SH-SY5Y (cell line): ENCODE results near the gene NKX6-2.

Source experiments
- GATA2 ChIP-seq: IDR thresholded peaks from 2 replicates; pipeline ENCODE4 v1.6.1; 2011; ENCODE audit warnings: mild to moderate bottlenecking, low read depth, low read length
- GATA3 ChIP-seq: IDR thresholded peaks from 2 replicates; pipeline ENCODE4 v1.6.1; 2011; ENCODE audit warnings: low read depth, mild to moderate bottlenecking, low read length, moderate library complexity

- TF ChIP-seq GATA3 (no peak), GATA2 (no peak)
These were observed 20.2 kb upstream of the NKX6-2 start for GRCh38 chr10:132806110-132806509.
